Right renal cortex interstitium (tissue), 3 donors: ENCODE measurements around the gene CHMP5. TPM values are rescaled to one million over a fixed set of nuclear protein-coding genes. Genes with fewer than 3 reads are reported as not detected.
"Not testable (repeated sequence)": the region's sequence is repeated elsewhere in the genome, so short reads cannot be mapped to it uniquely, and the experiment has no call there.

Experiments
- DNase-seq, 3 donors: peaks; one replicate each; pipeline ENCODE4 v3.0.0-alpha.2; 2013; ENCODE audit warnings: low read depth in 3 of 3, low spot score in 2 of 3
- polyA plus RNA-seq, 3 donors: library from polyadenylated mRNA; unstranded; fragments of 120-200 nt; gene quantifications; one replicate each; pipeline ENCODE4 v1.2.1, GENCODE V29; 2013; ENCODE audit not compliant: insufficient read length in 3 of 3

The CHMP5 gene
- polyA plus RNA-seq, 3 donors, result 130 to 143 (median 137) TPM

DNA sequence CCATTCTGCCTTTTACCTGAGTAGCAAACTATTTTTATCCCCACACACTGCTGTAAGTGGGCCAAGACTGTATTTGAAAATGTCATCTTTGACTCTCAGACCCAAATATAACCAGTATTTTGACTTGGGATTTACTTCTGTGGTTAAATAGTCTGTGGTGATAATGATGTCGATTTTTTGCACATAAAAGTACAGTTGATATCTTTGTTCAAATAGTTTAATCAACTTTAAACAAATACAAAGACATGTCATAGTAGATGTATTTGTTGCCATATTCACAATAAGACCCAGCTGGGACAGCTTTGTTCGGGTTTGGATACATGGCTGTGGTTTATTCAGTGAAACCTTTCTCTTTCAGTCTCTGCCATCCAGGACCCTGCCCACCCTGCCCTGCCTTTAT, 45.9 kb downstream of the CHMP5 start:
- DNase-seq, result no peak

GRCh38 chr9:33311953-33312352, 47.1 kb downstream of the CHMP5 start:
- no peak for DNase-seq

GRCh38 chr9:33315371-33315770, 50.5 kb downstream of the CHMP5 start:
- DNase-seq, result no peak

DNA sequence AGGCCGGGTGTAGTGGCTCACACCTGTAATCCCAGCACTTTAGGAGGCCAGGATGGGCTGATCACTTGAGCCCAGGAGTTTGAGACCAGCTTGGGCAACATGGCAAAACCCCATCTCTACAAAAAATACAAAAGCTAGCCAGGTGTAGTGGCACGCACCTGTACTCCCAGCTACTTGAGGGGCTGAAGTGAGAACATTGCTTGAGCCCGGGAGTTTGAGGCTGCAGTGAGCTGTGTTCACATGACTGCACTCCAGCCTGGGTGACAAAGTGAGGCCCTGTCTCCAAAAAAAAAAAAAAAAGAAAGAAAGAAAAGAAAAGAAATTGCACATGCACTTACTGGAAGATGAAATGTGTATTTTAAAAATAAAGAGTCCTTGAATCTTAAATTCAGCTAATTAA, 52.3 kb downstream of the CHMP5 start:
- not testable (repeated sequence) for DNase-seq

DNA sequence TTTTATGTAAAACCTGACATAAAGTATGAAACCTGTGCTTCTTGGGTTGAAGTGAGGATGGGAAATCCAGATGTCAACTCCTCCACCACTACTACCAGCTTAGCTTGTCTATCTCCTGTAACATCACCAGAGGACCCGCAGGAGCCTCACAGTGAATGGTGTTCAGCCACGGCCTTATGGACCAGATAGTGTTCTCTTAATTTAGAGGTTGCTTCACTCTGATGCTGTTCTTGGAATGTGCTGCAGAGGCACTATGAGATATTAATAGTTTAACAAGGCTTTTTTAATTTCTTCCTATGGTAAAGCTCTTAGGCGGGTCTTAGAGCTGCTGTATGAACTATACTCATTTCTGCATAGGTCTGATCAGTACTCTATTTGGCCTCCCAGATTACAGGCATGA, 53.4 kb downstream of the CHMP5 start:
- DNase-seq, result no peak

- DNase-seq, result no peak
Measured at GRCh38 chr9:33318781-33319180, 53.9 kb downstream of the CHMP5 start.

GRCh38 chr9:33320230-33320567, 55.4 kb downstream of the CHMP5 start:
- DNase-seq, result no peak

DNA sequence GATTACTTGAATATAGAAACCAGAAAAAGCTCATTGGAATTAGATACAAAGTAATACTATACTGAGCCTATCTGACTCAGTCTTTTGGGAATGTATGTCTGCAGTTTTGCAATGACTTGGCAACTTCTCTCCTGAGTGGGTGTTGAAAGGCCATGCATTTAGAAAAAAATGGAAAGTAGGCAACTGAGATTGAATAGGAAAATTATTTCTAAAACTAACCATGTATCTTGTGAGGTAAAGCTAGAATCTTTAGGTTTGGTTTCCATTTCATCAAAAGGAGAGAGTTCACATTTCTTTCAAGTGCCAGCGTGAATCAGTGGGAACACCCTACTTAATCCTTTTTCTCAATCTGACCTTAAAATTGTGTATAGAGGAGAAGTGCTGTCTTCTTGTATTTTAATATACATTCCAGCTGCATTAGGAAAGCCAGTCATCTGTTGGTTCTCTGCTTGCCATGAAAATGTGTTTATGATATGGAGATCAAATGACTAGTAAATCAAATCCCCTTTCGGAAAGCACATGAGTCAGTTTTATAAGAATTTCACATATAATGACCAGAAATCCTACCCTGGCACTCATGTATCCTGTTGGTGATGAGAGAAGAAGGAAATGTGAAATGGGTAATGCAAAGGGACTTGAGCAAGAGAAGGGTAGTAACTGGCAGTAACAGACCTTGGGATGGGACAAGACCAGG, 55.9 kb downstream of the CHMP5 start:
- no peak for DNase-seq

GRCh38 chr9:33329117-33329563, 64.3 kb downstream of the CHMP5 start:
- DNase-seq, result peak in 1 of 3 donors; percentile 7

DNA sequence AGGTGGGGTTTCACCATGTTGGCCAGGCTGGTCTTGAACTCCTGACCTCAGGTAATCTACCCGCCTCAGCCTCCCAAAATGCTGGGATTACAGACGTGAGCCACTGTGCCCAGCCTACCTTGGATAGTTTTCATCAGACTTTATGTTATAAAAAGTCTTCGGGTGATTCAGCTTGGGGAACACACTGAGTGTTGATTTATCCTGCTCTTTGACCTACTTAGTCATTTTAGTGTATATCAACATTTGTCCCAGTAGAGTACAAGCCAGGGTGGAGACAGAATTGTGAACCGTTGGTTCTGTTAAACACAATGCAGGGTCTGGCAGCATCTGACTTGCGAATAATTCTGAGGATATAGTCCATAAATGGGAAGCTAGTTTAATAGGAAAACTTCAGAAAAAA, 65.1 kb downstream of the CHMP5 start:
- DNase-seq, result no peak

DNA sequence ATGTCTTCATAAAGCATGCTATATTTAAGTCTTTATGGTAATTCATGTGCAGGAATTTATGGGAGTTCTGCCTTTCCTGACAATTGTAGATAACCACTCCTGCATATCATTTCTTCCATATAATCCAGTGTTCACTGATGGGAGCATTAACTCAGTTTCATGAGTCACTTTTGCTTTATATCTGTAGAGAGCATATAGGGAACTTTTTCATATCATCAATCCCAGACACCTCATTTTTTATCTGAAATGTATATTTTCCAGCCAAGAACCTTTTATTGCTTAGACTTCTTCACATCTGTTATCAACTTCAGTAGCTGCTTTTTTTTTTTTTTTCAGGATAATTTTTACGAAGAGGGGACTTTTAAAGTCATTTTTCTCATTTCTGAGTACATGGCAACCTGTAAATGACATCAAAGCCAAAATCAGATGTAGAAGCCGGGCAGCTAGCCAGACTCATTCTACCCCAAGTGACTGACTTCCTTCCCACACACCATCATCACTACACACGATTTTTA, 66.6 kb downstream of the CHMP5 start:
- DNase-seq, result no peak

Other genes starting within 250 kb of the CHMP5 start
- 100 to 1,000 TPM; 260 to 290 (median 269) TPM for gene DNAJA1, start 239.8 kb upstream of the CHMP5 start, polyA plus RNA-seq
- gene SMU1, start 188.4 kb upstream of the CHMP5 start, polyA plus RNA-seq, result 10 to 100 TPM; 27.5 to 30.0 (median 29.4) TPM
- gene B4GALT1, start 97.7 kb upstream of the CHMP5 start, polyA plus RNA-seq, result 100 to 1,000 TPM in 2 of 3 donors, 10 to 100 TPM in 1; 80.3 to 119 (median 115) TPM
- not detected for gene SPINK4, start 24.9 kb upstream of the CHMP5 start, polyA plus RNA-seq
- gene BAG1, start 341 bp upstream of the CHMP5 start, polyA plus RNA-seq, result 10 to 100 TPM; 76.0 to 82.0 (median 81.0) TPM
- 10 to 100 TPM; 33.0 to 35.3 (median 33.5) TPM for gene NFX1, start 25.5 kb downstream of the CHMP5 start, polyA plus RNA-seq
- 10 to 100 TPM; 14.8 to 17.5 (median 17.0) TPM for gene AQP7, start 137.5 kb downstream of the CHMP5 start, polyA plus RNA-seq
- gene AQP3, start 182.5 kb downstream of the CHMP5 start, polyA plus RNA-seq, result 10 to 100 TPM; 45.7 to 47.1 (median 45.8) TPM
- 10 to 100 TPM; 22.7 to 25.2 (median 24.5) TPM for gene NOL6, start 208.9 kb downstream of the CHMP5 start, polyA plus RNA-seq